ENCODE measurements around the gene EN2.

DNA sequence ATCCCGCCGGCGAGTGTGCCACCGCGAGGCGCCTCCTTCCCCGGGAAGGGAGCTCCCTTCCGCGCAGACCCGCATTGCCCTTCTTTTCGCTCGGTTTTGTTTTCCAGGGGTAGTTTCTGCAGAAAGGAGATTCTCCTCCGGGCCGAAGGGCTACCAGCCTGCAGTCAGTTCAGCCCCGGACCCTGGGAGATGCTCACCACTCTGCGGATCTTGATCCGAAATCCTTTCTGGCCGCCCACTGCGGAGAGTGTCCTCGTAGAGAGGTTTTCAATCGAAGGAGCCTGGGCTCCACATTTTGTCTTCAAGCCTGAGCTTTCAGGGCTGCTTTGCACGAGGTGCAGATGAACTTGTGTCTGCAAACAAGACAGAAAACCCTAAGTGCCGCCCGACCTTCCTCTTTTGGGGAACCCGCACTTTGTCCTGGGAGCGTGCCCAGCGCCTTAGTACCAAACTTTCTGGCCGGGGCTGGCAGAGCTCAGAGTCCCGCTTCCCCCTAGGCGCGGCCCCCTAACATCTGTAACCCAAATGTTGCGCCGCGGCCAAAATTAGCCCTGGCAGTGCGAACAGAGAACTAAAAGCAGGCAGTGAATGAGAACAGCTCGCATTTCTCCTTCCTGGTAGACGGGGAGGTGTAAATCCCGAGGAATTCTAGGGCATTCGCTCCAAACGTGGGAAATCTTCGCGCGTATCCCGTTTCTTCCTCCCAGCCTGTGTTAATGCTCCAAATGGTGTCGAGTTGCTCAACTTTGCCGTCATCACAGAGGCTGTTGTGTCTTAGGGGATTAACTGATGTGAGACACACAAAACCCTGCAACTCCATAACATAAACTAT lies 6.7 kb upstream of the EN2 start:
- TF ChIP-seq EZH2phosphoT487 (IDR thresholded peaks at IDR 0.05; ENCODE audit: low read depth): no peak
- TF ChIP-seq, protein P1, sequence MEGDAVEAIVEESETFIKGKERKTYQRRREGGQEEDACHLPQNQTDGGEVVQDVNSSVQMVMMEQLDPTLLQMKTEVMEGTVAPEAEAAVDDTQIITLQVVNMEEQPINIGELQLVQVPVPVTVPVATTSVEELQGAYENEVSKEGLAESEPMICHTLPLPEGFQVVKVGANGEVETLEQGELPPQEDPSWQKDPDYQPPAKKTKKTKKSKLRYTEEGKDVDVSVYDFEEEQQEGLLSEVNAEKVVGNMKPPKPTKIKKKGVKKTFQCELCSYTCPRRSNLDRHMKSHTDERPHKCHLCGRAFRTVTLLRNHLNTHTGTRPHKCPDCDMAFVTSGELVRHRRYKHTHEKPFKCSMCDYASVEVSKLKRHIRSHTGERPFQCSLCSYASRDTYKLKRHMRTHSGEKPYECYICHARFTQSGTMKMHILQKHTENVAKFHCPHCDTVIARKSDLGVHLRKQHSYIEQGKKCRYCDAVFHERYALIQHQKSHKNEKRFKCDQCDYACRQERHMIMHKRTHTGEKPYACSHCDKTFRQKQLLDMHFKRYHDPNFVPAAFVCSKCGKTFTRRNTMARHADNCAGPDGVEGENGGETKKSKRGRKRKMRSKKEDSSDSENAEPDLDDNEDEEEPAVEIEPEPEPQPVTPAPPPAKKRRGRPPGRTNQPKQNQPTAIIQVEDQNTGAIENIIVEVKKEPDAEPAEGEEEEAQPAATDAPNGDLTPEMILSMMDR (IDR thresholded peaks at IDR 0.05; ENCODE audit: low read depth, low read length): no peak
